ENCODE data around the gene STARD13.
A peak's percentile ranks its signal among the peaks of the same experiment; 100 is the strongest.

The STARD13 gene

DNA sequence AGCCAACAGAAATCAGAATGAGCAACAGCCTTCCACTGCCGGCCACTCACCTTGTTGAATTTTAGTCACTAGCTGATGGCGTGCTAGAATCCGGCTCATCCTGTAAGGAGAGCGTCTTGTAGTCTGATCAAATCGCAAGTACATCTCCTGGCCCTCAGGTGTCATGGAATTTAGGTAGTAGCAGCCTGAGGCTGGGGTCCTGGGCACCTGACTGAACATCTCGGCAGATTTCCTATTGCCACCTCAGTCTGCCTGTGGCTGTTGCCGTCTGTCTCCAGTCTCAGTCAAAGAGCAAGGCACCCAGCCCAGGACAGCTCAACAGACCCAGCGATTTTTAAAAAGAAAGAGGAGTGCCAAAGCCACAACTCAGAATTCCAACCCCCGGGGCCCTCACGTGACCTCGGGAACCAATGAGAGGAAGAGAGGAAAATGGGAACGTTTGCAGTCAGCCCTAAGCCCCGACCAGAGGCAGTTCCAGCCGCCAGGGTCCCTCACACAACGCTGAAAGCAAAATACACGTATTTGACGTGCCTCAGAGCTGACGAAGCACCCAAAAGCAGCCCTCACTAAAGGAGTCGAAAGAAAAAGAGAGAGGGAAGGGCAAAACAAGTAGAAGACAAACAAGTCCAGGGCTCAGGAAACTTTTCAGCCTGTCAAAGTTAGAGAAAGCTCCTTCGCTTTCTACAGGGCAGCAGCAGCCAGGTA is at the start of gene STARD13:
Gene STARD13 (minus strand): TSS at position 336 of the 705 bp plus-strand sequence. CDS start 117 bp downstream, at position 219.
- Histone ChIP-seq H3K4me1 (ENCODE audit: control insufficient read depth, insufficient read depth, low read length) (no peaks in the 10 kb centered on the region), H3K4me3 (ENCODE audit: low read length) (peak within 1 kb of the TSS; percentile 42; the same call in 1 of the 2 replicates), H3K9me3 (ENCODE audit: control insufficient read depth, insufficient read depth, low read length) (no peaks in the 10 kb centered on the region), H3K27me3 (ENCODE audit: control insufficient read depth, insufficient read depth, low read length) (no peaks in the 10 kb centered on the region), H3K36me3 (ENCODE audit: control insufficient read depth, insufficient read depth, low read length) (no peaks in the 10 kb centered on the region), H3K27ac (ENCODE audit: low read length) (no peak within 1 kb of the TSS)
- DNase-seq (ENCODE audit: low read depth, low spot score): peak; percentile 77
- WGBS (ENCODE audit: insufficient coverage, insufficient read length): no CpG with 5 or more reads among the region's 20 CpGs

GRCh38 chr13:33334831-33335230 is 49.3 kb upstream of the STARD13 start:
- Histone ChIP-seq H3K36me3 (ENCODE audit: control insufficient read depth, insufficient read depth, low read length) (no peaks in the 10 kb centered on the region), H3K4me1 (ENCODE audit: control insufficient read depth, insufficient read depth, low read length) (peaks cover 2% of the 10 kb centered on the region; the same call in 1 of the 2 replicates), H3K4me3 (ENCODE audit: low read length) (no peak overlapping the region), H3K27ac (ENCODE audit: low read length) (no peak overlapping the region), H3K27me3 (ENCODE audit: control insufficient read depth, insufficient read depth, low read length) (no peaks in the 10 kb centered on the region), H3K9me3 (ENCODE audit: control insufficient read depth, insufficient read depth, low read length) (no peaks in the 10 kb centered on the region)
- WGBS (ENCODE audit: insufficient coverage, insufficient read length): 100% methylated on average over 2 of the region's 7 CpGs
- DNase-seq (ENCODE audit: low read depth, low spot score): no peak

- H3K36me3 ChIP-seq (ENCODE audit: control insufficient read depth, insufficient read depth, low read length): no peaks in the 10 kb centered on the region
- no CpG with 5 or more reads among the region's 3 CpGs for WGBS (ENCODE audit: insufficient coverage, insufficient read length)
Measured at GRCh38 chr13:33331962-33332361, 46.4 kb upstream of the STARD13 start.

DNA sequence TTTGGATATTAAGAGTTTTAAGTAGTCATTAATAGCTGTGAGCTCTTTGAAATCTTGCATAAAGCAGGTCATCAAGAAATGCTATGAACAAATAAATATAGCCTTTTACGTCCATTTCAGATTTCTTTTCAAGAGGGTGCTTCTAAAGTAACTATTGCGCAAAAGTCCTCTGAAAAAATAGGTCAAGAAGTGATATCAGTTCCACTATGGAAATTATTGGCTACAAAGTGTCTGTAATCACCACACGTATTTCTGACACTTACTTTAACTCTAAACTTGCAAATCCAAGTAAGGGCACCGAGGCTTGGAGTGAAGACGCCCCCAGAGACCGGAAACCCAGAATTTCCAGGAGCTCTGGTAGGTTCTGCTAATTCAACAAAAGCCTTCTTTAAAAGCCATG is 44.9 kb upstream of the STARD13 start:
- H3K9me3 ChIP-seq (ENCODE audit: control insufficient read depth, insufficient read depth, low read length): no peaks in the 10 kb centered on the region
- no peak overlapping the region for H3K4me3 ChIP-seq (ENCODE audit: low read length)
- no peaks in the 10 kb centered on the region for H3K36me3 ChIP-seq (ENCODE audit: control insufficient read depth, insufficient read depth, low read length)
- peaks cover 2% of the 10 kb centered on the region; the same call in 1 of the 2 replicates for H3K4me1 ChIP-seq (ENCODE audit: control insufficient read depth, insufficient read depth, low read length)
- no peak for DNase-seq (ENCODE audit: low read depth, low spot score)
- H3K27ac ChIP-seq (ENCODE audit: low read length): no peak overlapping the region
- WGBS (ENCODE audit: insufficient coverage, insufficient read length): no CpG with 5 or more reads among the region's 6 CpGs
- no peaks in the 10 kb centered on the region for H3K27me3 ChIP-seq (ENCODE audit: control insufficient read depth, insufficient read depth, low read length)

More at GRCh38 chr13:33331962-33332361, 46.4 kb upstream of the STARD13 start:
- H3K4me3 ChIP-seq (ENCODE audit: low read length): no peak overlapping the region
- H3K27me3 ChIP-seq (ENCODE audit: control insufficient read depth, insufficient read depth, low read length): no peaks in the 10 kb centered on the region
- DNase-seq (ENCODE audit: low read depth, low spot score): no peak
- H3K27ac ChIP-seq (ENCODE audit: low read length): no peak overlapping the region
- H3K9me3 ChIP-seq (ENCODE audit: control insufficient read depth, insufficient read depth, low read length): no peaks in the 10 kb centered on the region
- peaks cover 2% of the 10 kb centered on the region; the same call in 1 of the 2 replicates for H3K4me1 ChIP-seq (ENCODE audit: control insufficient read depth, insufficient read depth, low read length)

DNA sequence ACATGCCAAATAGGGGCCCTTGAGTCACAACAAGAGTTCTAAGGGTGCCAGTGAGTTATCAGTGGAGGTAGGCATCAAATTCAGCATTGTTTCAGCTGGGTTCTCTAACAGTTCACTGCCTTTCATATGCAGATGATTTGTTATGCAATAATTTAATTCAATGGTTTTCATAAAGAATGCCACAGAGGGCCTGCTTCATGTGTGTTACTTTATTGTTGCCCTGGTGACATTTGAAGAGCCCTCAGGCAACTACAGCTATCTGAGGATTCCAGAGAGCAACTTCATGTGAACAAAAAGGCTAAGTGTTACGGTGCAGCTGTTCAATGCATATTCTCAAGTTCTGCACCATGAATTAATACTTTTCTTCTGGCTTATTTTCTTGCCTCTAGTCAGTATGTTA is 43.1 kb upstream of the STARD13 start:
- H3K4me1 ChIP-seq (ENCODE audit: control insufficient read depth, insufficient read depth, low read length): peaks cover 2% of the 10 kb centered on the region; the same call in 1 of the 2 replicates
- H3K36me3 ChIP-seq (ENCODE audit: control insufficient read depth, insufficient read depth, low read length): no peaks in the 10 kb centered on the region
- no peak overlapping the region for H3K4me3 ChIP-seq (ENCODE audit: low read length)
- H3K27me3 ChIP-seq (ENCODE audit: control insufficient read depth, insufficient read depth, low read length): no peaks in the 10 kb centered on the region; the same call in 1 of the 2 replicates
- no peaks in the 10 kb centered on the region for H3K9me3 ChIP-seq (ENCODE audit: control insufficient read depth, insufficient read depth, low read length)
- DNase-seq (ENCODE audit: low read depth, low spot score): no peak
- WGBS (ENCODE audit: insufficient coverage, insufficient read length): no CpG with 5 or more reads among the region's 1 CpG
- no peak overlapping the region for H3K27ac ChIP-seq (ENCODE audit: low read length)

- Histone ChIP-seq H3K4me1 (ENCODE audit: control insufficient read depth, insufficient read depth, low read length) (no peaks in the 10 kb centered on the region), H3K9me3 (ENCODE audit: control insufficient read depth, insufficient read depth, low read length) (no peaks in the 10 kb centered on the region), H3K27me3 (ENCODE audit: control insufficient read depth, insufficient read depth, low read length) (no peaks in the 10 kb centered on the region; the same call in 1 of the 2 replicates), H3K4me3 (ENCODE audit: low read length) (no peak overlapping the region), H3K27ac (ENCODE audit: low read length) (no peak overlapping the region), H3K36me3 (ENCODE audit: control insufficient read depth, insufficient read depth, low read length) (no peaks in the 10 kb centered on the region)
- no peak for DNase-seq (ENCODE audit: low read depth, low spot score)
- no CpG with 5 or more reads among the region's 2 CpGs for WGBS (ENCODE audit: insufficient coverage, insufficient read length)
Measured at GRCh38 chr13:33326723-33327122, 41.2 kb upstream of the STARD13 start.

DNA sequence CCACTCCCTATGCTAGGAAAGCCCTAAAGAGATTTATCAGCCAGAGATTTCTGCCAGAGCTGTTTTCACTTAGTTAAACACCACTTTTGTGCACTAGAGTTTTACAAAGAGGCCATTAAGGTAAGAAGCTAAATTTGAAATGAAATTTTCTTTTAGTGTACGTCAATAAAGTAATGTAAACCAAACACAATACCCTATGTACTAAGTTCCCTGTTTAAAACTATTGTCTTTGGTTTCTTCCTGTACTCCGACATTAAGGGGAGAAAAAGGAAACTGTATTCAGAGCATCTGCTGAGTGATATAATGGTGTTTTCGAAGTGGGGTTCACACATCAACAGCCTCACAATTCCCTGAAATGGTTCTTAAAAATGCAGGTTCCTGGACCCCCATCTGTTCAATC is 40.7 kb upstream of the STARD13 start:
- no CpG with 5 or more reads among the region's 3 CpGs for WGBS (ENCODE audit: insufficient coverage, insufficient read length)
- Histone ChIP-seq H3K4me3 (ENCODE audit: low read length) (no peak overlapping the region), H3K4me1 (ENCODE audit: control insufficient read depth, insufficient read depth, low read length) (no peaks in the 10 kb centered on the region), H3K27me3 (ENCODE audit: control insufficient read depth, insufficient read depth, low read length) (no peaks in the 10 kb centered on the region; the same call in 1 of the 2 replicates), H3K27ac (ENCODE audit: low read length) (no peak overlapping the region), H3K9me3 (ENCODE audit: control insufficient read depth, insufficient read depth, low read length) (no peaks in the 10 kb centered on the region), H3K36me3 (ENCODE audit: control insufficient read depth, insufficient read depth, low read length) (no peaks in the 10 kb centered on the region)
- DNase-seq (ENCODE audit: low read depth, low spot score): no peak

- Histone ChIP-seq H3K27me3 (ENCODE audit: control insufficient read depth, insufficient read depth, low read length) (no peaks in the 10 kb centered on the region; the same call in 1 of the 2 replicates), H3K27ac (ENCODE audit: low read length) (no peak overlapping the region), H3K4me1 (ENCODE audit: control insufficient read depth, insufficient read depth, low read length) (no peaks in the 10 kb centered on the region), H3K9me3 (ENCODE audit: control insufficient read depth, insufficient read depth, low read length) (no peaks in the 10 kb centered on the region), H3K4me3 (ENCODE audit: low read length) (no peak overlapping the region), H3K36me3 (ENCODE audit: control insufficient read depth, insufficient read depth, low read length) (no peaks in the 10 kb centered on the region)
- no CpG with 5 or more reads among the region's 7 CpGs for whole genome bisulfite sequencing (ENCODE audit: insufficient coverage, insufficient read length)
- no peak for DNase-seq (ENCODE audit: low read depth, low spot score)
Measured at GRCh38 chr13:33323801-33324510, 38.4 kb upstream of the STARD13 start.

- no peak for DNase-seq (ENCODE audit: low read depth, low spot score)
- Histone ChIP-seq H3K4me3 (ENCODE audit: low read length) (no peak overlapping the region), H3K9me3 (ENCODE audit: control insufficient read depth, insufficient read depth, low read length) (no peaks in the 10 kb centered on the region), H3K4me1 (ENCODE audit: control insufficient read depth, insufficient read depth, low read length) (no peaks in the 10 kb centered on the region), H3K27ac (ENCODE audit: low read length) (no peak overlapping the region), H3K36me3 (ENCODE audit: control insufficient read depth, insufficient read depth, low read length) (no peaks in the 10 kb centered on the region), H3K27me3 (ENCODE audit: control insufficient read depth, insufficient read depth, low read length) (no peaks in the 10 kb centered on the region; the same call in 1 of the 2 replicates)
- WGBS (ENCODE audit: insufficient coverage, insufficient read length): no CpG with 5 or more reads among the region's 7 CpGs
Measured at GRCh38 chr13:33322965-33323668, 37.6 kb upstream of the STARD13 start.

DNA sequence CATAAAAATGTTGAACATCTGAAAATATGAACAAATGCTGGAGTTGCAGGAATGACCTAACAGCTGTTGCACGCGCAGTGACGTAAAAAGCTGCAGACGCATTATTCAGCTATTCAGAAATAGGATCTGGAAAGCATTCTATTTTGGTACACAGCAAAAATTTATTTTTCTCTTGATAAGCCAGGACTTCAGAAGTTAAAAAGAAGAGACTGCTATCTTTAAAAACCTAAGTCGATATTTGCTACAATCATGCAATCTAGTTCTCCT is 36.9 kb upstream of the STARD13 start:
- Histone ChIP-seq H3K9me3 (ENCODE audit: control insufficient read depth, insufficient read depth, low read length) (no peaks in the 10 kb centered on the region), H3K27me3 (ENCODE audit: control insufficient read depth, insufficient read depth, low read length) (no peaks in the 10 kb centered on the region; the same call in 1 of the 2 replicates), H3K36me3 (ENCODE audit: control insufficient read depth, insufficient read depth, low read length) (no peaks in the 10 kb centered on the region), H3K4me1 (ENCODE audit: control insufficient read depth, insufficient read depth, low read length) (no peaks in the 10 kb centered on the region), H3K27ac (ENCODE audit: low read length) (no peak overlapping the region), H3K4me3 (ENCODE audit: low read length) (no peak overlapping the region)
- WGBS (ENCODE audit: insufficient coverage, insufficient read length): no CpG with 5 or more reads among the region's 5 CpGs
- no peak for DNase-seq (ENCODE audit: low read depth, low spot score)

Data from iPS DF 6.9 (cell line).